Neuronal stem cell (in vitro differentiated cells): Measurements from ENCODE around the gene SULT1A3.
"Not testable (repeated sequence)": the region's sequence is repeated elsewhere in the genome, so short reads cannot be mapped to it uniquely, and the experiment has no call there.

Source experiments
- DNase-seq: peaks from one replicate; pipeline ENCODE4 v3.0.0-alpha.2; 2013; ENCODE audit warnings: low spot score
- H2AFZ ChIP-seq: one replicate; pipeline ENCODE4 v1.6.1; 2013; ENCODE audit warnings: mild to moderate bottlenecking, low read length, inconsistent platforms
- H2AK5ac ChIP-seq: 2 replicates; pipeline ENCODE4 v1.6.1; 2013; ENCODE audit warnings: low read depth, mild to moderate bottlenecking, inconsistent platforms, low read length, moderate library complexity, mixed read lengths
- H2BK120ac ChIP-seq: 2 replicates; pipeline ENCODE4 v1.6.1; 2013; ENCODE audit warnings: low read depth, mild to moderate bottlenecking, inconsistent platforms, low read length, moderate library complexity, mixed read lengths
- H2BK12ac ChIP-seq: one replicate; pipeline ENCODE4 v1.6.1; 2013; ENCODE audit warnings: low read length, inconsistent platforms
- H2BK15ac ChIP-seq: 2 replicates; pipeline ENCODE4 v1.6.1; 2013; ENCODE audit warnings: mild to moderate bottlenecking, low read length, inconsistent platforms, mixed read lengths
- H2BK5ac ChIP-seq: one replicate; pipeline ENCODE4 v1.6.1; 2013; ENCODE audit warnings: inconsistent platforms, mild to moderate bottlenecking, low read length, moderate library complexity
- H3K14ac ChIP-seq: one replicate; pipeline ENCODE4 v1.6.1; 2013; ENCODE audit warnings: low read length, inconsistent platforms
- H3K18ac ChIP-seq: 2 replicates; pipeline ENCODE4 v1.6.1; 2013; ENCODE audit warnings: low read length, inconsistent platforms
- H3K23ac ChIP-seq: 2 replicates; pipeline ENCODE4 v1.6.1; 2013; ENCODE audit warnings: low read depth, mild to moderate bottlenecking, mixed read lengths, low read length, inconsistent platforms; ENCODE audit not compliant: poor library complexity
- H3K27ac ChIP-seq: replicated peaks from 3 replicates; pipeline ENCODE4 v1.5.1; 2013; ENCODE audit warnings: low read length, inconsistent platforms
- H3K27me3 ChIP-seq, 3 experiments: 2 replicates each; pipeline ENCODE4 v1.6.1; 2013; ENCODE audit warnings: low read length in 3 of 3, mild to moderate bottlenecking in 2 of 3, inconsistent platforms in 1 of 3, low read depth in 1 of 3, mixed read lengths in 1 of 3, moderate library complexity in 1 of 3; ENCODE audit not compliant: control insufficient read depth in 3 of 3, insufficient read depth in 3 of 3
- H3K36me3 ChIP-seq, 2 donors: replicated peaks in 1 of 2; 2 replicates each; pipeline ENCODE4 v1.6.1; 2013; ENCODE audit warnings: low read length in 2 of 2; ENCODE audit not compliant: control insufficient read depth in 2 of 2, insufficient read depth in 2 of 2
- H3K4ac ChIP-seq: 2 replicates; pipeline ENCODE4 v1.6.1; 2013; ENCODE audit warnings: inconsistent platforms, mild to moderate bottlenecking, low read length, moderate library complexity
- H3K4me1 ChIP-seq, 2 donors: 1 replicate in 1 of 2; 2 replicates in 1 of 2; pipeline ENCODE4 v1.6.1; 2013; ENCODE audit warnings: low read length in 2 of 2, low read depth in 1 of 2; ENCODE audit not compliant: control insufficient read depth in 2 of 2, insufficient read depth in 1 of 2
- H3K4me2 ChIP-seq: one replicate; pipeline ENCODE4 v1.6.1; 2013; ENCODE audit warnings: mild to moderate bottlenecking, low read length, inconsistent platforms; ENCODE audit not compliant: insufficient read depth, poor library complexity, severe bottlenecking
- H3K4me3 ChIP-seq, 2 donors: 2 replicates each; pipeline ENCODE4 v1.5.1; 2013; ENCODE audit warnings: low read length in 2 of 2, mild to moderate bottlenecking in 2 of 2, inconsistent platforms in 1 of 2, moderate library complexity in 1 of 2
- H3K79me1 ChIP-seq: one replicate; pipeline ENCODE4 v1.6.1; 2013; ENCODE audit warnings: low read depth, mild to moderate bottlenecking, inconsistent platforms, low read length, moderate library complexity
- H3K9ac ChIP-seq: one replicate; pipeline ENCODE4 v1.6.1; 2013; ENCODE audit warnings: mild to moderate bottlenecking, low read depth, low read length, inconsistent platforms; ENCODE audit not compliant: poor library complexity
- H3K9me3 ChIP-seq, 2 donors: replicated peaks in 1 of 2; 2 replicates each; pipeline versions ENCODE3 to v1.6.1; 2013; ENCODE audit warnings: low read length in 2 of 2, mild to moderate bottlenecking in 2 of 2, inconsistent platforms in 1 of 2, low read depth in 1 of 2, mixed read lengths in 1 of 2, moderate library complexity in 1 of 2; ENCODE audit not compliant: control insufficient read depth in 2 of 2, insufficient read depth in 1 of 2
- H4K8ac ChIP-seq: one replicate; pipeline ENCODE4 v1.6.1; 2013; ENCODE audit warnings: low read depth, mild to moderate bottlenecking, inconsistent platforms, low read length, moderate library complexity
- H4K91ac ChIP-seq: one replicate; pipeline ENCODE4 v1.6.1; 2013; ENCODE audit warnings: low read length, low read depth, mild to moderate bottlenecking, inconsistent platforms; ENCODE audit not compliant: poor library complexity
- WGBS, 2 donors: extraction: QIAGEN DNeasy Blood & Tissue Kit; methylation state at CpG; one replicate each; pipeline ENCODE4 v1.1.7; 2013; ENCODE audit warnings: missing lambda C conversion rate in 2 of 2, mixed read lengths in 1 of 2; ENCODE audit not compliant: insufficient read length in 2 of 2, insufficient replicate concordance in 1 of 2; ENCODE audit errors: extremely low coverage in 2 of 2; 5-methylcytosine and 5-hydroxymethylcytosine counted together

The SULT1A3 gene

GRCh38 chr16:30191158-30191557 is 7.9 kb upstream of the SULT1A3 start:
- not testable (repeated sequence) for H3K4me1 ChIP-seq, H3K36me3 ChIP-seq, H3K27ac ChIP-seq, H3K14ac ChIP-seq, H3K4me2 ChIP-seq, H4K91ac ChIP-seq, H3K4me3 ChIP-seq, H2AK5ac ChIP-seq, H3K9ac ChIP-seq, DNase-seq, H3K23ac ChIP-seq, H2BK12ac ChIP-seq, H3K18ac ChIP-seq, H2BK120ac ChIP-seq, H3K9me3 ChIP-seq, H2BK5ac ChIP-seq, H4K8ac ChIP-seq, H3K4ac ChIP-seq, H2BK15ac ChIP-seq, H3K27me3 ChIP-seq, H3K79me1 ChIP-seq, H2AFZ ChIP-seq
- WGBS, 2 donors = no CpG with 5 or more reads among the region's 12 CpGs

- H3K9ac ChIP-seq, H2BK5ac ChIP-seq, H2AFZ ChIP-seq, H4K91ac ChIP-seq, H3K4me2 ChIP-seq, H2BK120ac ChIP-seq, H3K79me1 ChIP-seq, H3K4me3 ChIP-seq, H3K18ac ChIP-seq, H3K14ac ChIP-seq, H2BK15ac ChIP-seq, H2AK5ac ChIP-seq, H3K4me1 ChIP-seq, H2BK12ac ChIP-seq, H3K27me3 ChIP-seq, H4K8ac ChIP-seq, H3K23ac ChIP-seq, DNase-seq, H3K36me3 ChIP-seq, H3K9me3 ChIP-seq, H3K4ac ChIP-seq, H3K27ac ChIP-seq: not testable (repeated sequence)
- no CpG with 5 or more reads among the region's 21 CpGs for WGBS, 2 donors
Measured at GRCh38 chr16:30193098-30193497, 6.0 kb upstream of the SULT1A3 start.

- not testable (repeated sequence) for H3K9me3 ChIP-seq, H2BK120ac ChIP-seq, H2AFZ ChIP-seq, H3K14ac ChIP-seq, H3K18ac ChIP-seq, H3K27me3 ChIP-seq, H2AK5ac ChIP-seq, H4K91ac ChIP-seq, H3K23ac ChIP-seq, H3K4ac ChIP-seq, H3K36me3 ChIP-seq, H3K27ac ChIP-seq, H3K9ac ChIP-seq, H4K8ac ChIP-seq, H2BK12ac ChIP-seq, H3K79me1 ChIP-seq, H2BK15ac ChIP-seq, H2BK5ac ChIP-seq, H3K4me1 ChIP-seq, DNase-seq
- H3K4me3 ChIP-seq = peak within 1 kb of the TSS; percentile 48 to 73
- no CpG with 5 or more reads among the region's 34 CpGs for WGBS, 2 donors
- peak within 1 kb of the TSS; percentile 69 for H3K4me2 ChIP-seq
Measured at GRCh38 chr16:30193615-30194014, 5.4 kb upstream of the SULT1A3 start, which contains the start of the genes BOLA2B and SLX1A. BOLA2B (minus strand) TSS chr16:30193666; CDS start chr16:30193595, 71 bp downstream. SLX1A (plus strand) TSS chr16:30193875; CDS start chr16:30194085, 210 bp downstream.

GRCh38 chr16:30194172-30194925 is 4.7 kb upstream of the SULT1A3 start:
- Histone ChIP-seq H3K4me2 (peak overlapping the region; percentile 69), H3K4me3 (peak overlapping the region; percentile 48 to 73)
- no CpG with 5 or more reads among the region's 60 CpGs for WGBS, 2 donors
- H3K27ac ChIP-seq, H3K18ac ChIP-seq, H3K9me3 ChIP-seq, H2AFZ ChIP-seq, H3K14ac ChIP-seq, H4K91ac ChIP-seq, H2BK120ac ChIP-seq, H3K27me3 ChIP-seq, H4K8ac ChIP-seq, H3K36me3 ChIP-seq, H3K9ac ChIP-seq, H2BK5ac ChIP-seq, H2BK15ac ChIP-seq, H2BK12ac ChIP-seq, H3K4me1 ChIP-seq, H3K79me1 ChIP-seq, H3K23ac ChIP-seq, H2AK5ac ChIP-seq, H3K4ac ChIP-seq, DNase-seq: not testable (repeated sequence)
